Measurements from ENCODE around the gene OR13D1. TPM values are rescaled to one million over a fixed set of nuclear protein-coding genes. Genes with fewer than 3 reads are reported as not detected.

The OR13D1 gene, protein sequence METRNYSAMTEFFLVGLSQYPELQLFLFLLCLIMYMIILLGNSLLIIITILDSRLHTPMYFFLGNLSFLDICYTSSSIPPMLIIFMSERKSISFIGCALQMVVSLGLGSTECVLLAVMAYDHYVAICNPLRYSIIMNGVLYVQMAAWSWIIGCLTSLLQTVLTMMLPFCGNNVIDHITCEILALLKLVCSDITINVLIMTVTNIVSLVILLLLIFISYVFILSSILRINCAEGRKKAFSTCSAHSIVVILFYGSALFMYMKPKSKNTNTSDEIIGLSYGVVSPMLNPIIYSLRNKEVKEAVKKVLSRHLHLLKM
- total RNA-seq = not detected in 2 replicates

DNA sequence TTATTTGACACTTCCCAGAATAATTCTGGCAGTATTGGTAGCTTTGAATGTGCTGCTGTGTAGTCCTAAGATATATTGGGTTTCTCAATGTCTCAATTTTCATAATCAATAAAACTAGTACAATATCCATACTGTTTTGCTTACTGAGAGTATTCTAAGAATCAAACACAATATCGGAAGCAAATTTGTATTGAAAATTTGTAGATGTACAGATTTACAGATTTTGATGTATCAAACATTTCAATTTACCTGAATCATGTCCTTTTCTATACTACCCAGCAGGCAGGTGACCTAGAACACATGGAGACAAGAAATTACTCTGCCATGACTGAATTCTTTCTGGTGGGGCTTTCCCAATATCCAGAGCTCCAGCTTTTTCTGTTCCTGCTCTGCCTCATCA lies at the start of gene OR13D1:
Gene OR13D1 (plus strand): TSS at position 301 of the 400 bp plus-strand sequence. CDS start 0 bp downstream, at position 301.

Other genes starting within 250 kb of the OR13D1 start
- gene OR13F1, start 190.3 kb upstream of the OR13D1 start, total RNA-seq = not detected in 2 replicates
- gene OR13C4, start 167.3 kb upstream of the OR13D1 start, total RNA-seq = not detected in 2 replicates
- gene OR13C3, start 157.7 kb upstream of the OR13D1 start, total RNA-seq = 0.07 TPM in 1 of 2 replicates, not detected in the other
- gene OR13C8, start 125.3 kb upstream of the OR13D1 start, total RNA-seq = not detected in 2 replicates
- gene OR13C5, start 95.1 kb upstream of the OR13D1 start, total RNA-seq = 0.13 TPM in 1 of 2 replicates, not detected in the other
- 0.20 TPM in 1 of 2 replicates, not detected in the other for gene OR13C2, start 88.9 kb upstream of the OR13D1 start, total RNA-seq
- 0.10 TPM in 1 of 2 replicates, not detected in the other for gene OR13C9, start 76.3 kb upstream of the OR13D1 start, total RNA-seq
- 47.2 and 48.7 TPM in 2 replicates for gene NIPSNAP3A, start 53.2 kb downstream of the OR13D1 start, total RNA-seq
- gene NIPSNAP3B, start 69.6 kb downstream of the OR13D1 start, total RNA-seq = 1.2 and 1.3 TPM in 2 replicates
- gene ABCA1, start 233.6 kb downstream of the OR13D1 start, total RNA-seq = 85.7 and 219 TPM in 2 replicates